ENCODE data around the gene TET1. TPM values are rescaled to one million over a fixed set of nuclear protein-coding genes. Genes with fewer than 3 reads are reported as not detected.
"Not testable (repeated sequence)": the region's sequence is repeated elsewhere in the genome, so short reads cannot be mapped to it uniquely, and the experiment has no call there.

Gene TET1
- total RNA-seq, 1 donor from 2014 or later = 0.39 TPM

GRCh38 chr10:68700197-68700596, 140.1 kb downstream of the TET1 start:
- DNase-seq (ENCODE audit: low read depth in 2 of 2) = no peak

GRCh38 chr10:68705548-68705947, 145.4 kb downstream of the TET1 start:
- DNase-seq (ENCODE audit: low read depth in 2 of 2) = no peak

- DNase-seq (ENCODE audit: low read depth in 2 of 2) = not testable (repeated sequence)
These were observed 148.8 kb downstream of the TET1 start for GRCh38 chr10:68708987-68709386.

GRCh38 chr10:68713065-68713464, 152.9 kb downstream of the TET1 start:
- not testable (repeated sequence) for DNase-seq (ENCODE audit: low read depth in 2 of 2)

- no peak for DNase-seq (ENCODE audit: low read depth in 2 of 2)
These were observed 157.3 kb downstream of the TET1 start for GRCh38 chr10:68717435-68717834.

GRCh38 chr10:68720793-68721672, 160.9 kb downstream of the TET1 start, which contains the start of gene CCAR1:
CCAR1 (plus strand) TSS chr10:68721239; CDS start chr10:68722505, 1,266 bp downstream.
- DNase-seq (ENCODE audit: low read depth in 2 of 2) = peak; percentile 94 to 99

GRCh38 chr10:68721673-68722335, 161.7 kb downstream of the TET1 start:
- DNase-seq (ENCODE audit: low read depth in 2 of 2) = peak in 1 of 2 donors; percentile 9

- no peak for DNase-seq (ENCODE audit: low read depth in 2 of 2)
These were observed 164.9 kb downstream of the TET1 start for GRCh38 chr10:68725016-68725415.

GRCh38 chr10:68727146-68727545, 167.0 kb downstream of the TET1 start:
- DNase-seq (ENCODE audit: low read depth in 2 of 2) = no peak

GRCh38 chr10:68732651-68733050, 172.5 kb downstream of the TET1 start:
- DNase-seq (ENCODE audit: low read depth in 2 of 2) = no peak

- DNase-seq (ENCODE audit: low read depth in 2 of 2) = no peak
These were observed 174.2 kb downstream of the TET1 start for GRCh38 chr10:68734349-68734748.

- DNase-seq (ENCODE audit: low read depth in 2 of 2) = no peak
These were observed 175.0 kb downstream of the TET1 start for GRCh38 chr10:68735119-68735518.

- DNase-seq (ENCODE audit: low read depth in 2 of 2) = not testable (repeated sequence)
These were observed 175.6 kb downstream of the TET1 start for GRCh38 chr10:68735739-68736138.

- not testable (repeated sequence) for DNase-seq (ENCODE audit: low read depth in 2 of 2)
These were observed 180.5 kb downstream of the TET1 start for GRCh38 chr10:68740676-68741075.

GRCh38 chr10:68742397-68742796, 182.3 kb downstream of the TET1 start:
- no peak for DNase-seq (ENCODE audit: low read depth in 2 of 2)

Other genes with a start within 250 kb of the TET1 start
- 19.8 and 22.5 TPM in 2 replicates for gene HNRNPH3, start 228.3 kb upstream of the TET1 start, total RNA-seq
- gene PBLD, start 227.4 kb upstream of the TET1 start, total RNA-seq = 3.5 and 4.8 TPM in 2 replicates
- gene RUFY2, start 153.1 kb upstream of the TET1 start, total RNA-seq = 13.4 and 13.5 TPM in 2 replicates
- gene DNA2, start 88.4 kb upstream of the TET1 start, total RNA-seq = 3.7 and 8.9 TPM in 2 replicates
- 5.9 and 8.0 TPM in 2 replicates for gene SLC25A16, start 32.8 kb upstream of the TET1 start, total RNA-seq
- 20.7 and 32.7 TPM in 2 replicates for gene CCAR1, start 160.9 kb downstream of the TET1 start, total RNA-seq